Measurements from ENCODE around the gene UNC5C.
"Not testable (repeated sequence)": the region's sequence is repeated elsewhere in the genome, so short reads cannot be mapped to it uniquely, and the experiment has no call there.

The UNC5C gene

DNA sequence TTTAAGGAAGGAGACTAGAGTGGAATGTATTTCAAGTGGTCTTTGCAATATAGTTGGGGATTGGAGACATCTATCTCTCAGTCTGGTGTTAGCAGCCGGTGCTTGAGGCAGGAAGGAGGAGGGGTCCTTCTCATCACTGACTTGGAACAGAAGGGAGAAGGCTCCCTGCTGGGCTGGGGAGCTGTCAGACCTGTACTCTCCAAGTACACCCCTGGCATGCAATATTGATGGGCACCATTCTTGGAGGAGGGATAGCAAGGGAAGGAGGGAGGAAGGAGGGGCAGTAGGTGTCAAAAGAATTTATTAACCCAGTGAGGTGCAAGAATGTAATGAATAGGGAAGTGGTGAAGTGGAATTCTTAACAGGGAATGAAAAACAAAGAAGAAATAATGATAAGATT, 338.8 kb downstream of the UNC5C start:
- no peak for DNase-seq

DNA sequence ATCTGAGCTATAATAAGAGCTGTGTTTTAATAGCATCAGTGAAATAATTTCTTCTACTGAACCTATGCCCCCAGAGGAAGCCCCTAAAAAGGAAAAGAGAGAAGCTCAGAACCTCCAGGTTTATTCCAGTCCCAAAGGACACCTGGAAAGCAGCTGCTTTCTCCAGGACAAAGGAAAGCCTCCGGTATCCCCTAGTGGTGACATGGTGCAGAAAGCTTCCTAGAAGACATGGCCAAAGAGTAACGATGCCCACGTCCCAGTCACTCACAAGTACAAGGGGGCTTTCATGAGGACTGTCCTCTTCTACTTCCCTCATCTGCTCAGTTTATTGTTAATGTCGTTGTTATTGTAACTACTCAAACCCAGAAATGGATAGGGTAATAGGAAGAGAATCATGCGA, 343.9 kb downstream of the UNC5C start:
- DNase-seq = no peak

DNA sequence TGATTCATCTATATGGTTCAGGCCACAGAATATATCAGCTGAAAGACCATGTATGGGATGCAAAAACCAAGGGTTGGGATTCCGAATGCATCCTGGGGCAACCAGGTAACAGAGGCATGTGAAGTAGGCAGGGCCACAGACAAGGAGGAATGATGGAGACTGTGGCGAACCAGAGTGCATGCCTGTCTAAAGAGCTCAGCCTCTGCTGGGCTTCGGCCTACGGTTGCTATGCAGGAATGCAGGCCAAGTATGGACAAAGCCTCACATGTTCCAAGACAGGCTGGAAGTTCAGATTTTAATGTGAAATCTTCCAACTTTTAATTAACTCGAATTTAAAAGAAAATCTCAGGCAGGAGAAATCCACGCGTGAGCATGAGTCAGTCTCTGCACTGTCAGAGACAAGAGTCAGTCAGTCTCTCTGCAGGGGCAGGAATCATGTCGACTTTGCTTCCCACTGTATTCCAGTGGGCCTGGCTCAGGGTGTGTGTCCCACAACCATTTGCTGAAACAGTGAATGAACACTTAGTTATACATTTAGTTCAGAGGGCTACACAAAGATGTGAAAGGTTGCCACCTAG, 344.4 kb downstream of the UNC5C start:
- no peak for DNase-seq

DNA sequence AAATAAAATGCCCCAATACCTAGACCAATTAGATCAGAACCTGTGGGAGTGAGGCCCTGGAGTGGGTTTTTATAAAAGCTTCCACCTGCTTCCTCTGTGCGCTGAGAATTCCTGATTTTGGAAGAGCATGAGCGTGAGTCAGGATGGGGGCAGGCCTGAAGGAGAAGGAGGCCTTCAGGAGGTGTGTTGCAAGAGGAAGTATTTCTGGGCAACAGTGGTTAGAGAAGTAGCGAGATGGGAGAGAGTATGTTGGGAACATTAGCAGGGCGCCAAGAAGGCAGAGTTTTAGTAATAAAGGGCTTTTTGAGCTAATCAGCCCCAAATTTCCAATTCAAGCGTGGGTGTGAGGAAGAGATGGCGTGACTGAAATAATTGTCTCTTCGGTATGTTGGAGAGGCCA, 349.8 kb downstream of the UNC5C start:
- DNase-seq = no peak

DNA sequence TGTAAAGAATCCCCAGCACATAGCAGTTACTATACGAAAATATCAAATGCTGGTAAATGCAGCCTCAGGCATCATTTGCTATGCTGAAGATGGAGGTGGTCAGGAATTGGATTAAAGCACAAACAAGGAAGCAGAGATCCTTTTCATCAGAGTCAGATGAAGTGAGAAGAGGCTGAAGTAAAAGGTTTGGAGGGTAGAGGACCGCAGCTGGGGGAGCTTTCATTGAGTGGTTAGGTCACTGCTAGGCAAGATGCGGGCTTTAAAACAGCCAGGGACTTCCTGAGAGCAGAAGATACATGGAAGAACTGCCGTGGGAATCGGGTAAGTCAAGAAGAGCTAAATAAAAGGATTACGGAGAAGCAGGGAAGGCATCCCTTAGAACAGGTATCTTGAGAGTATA, 351.4 kb downstream of the UNC5C start:
- DNase-seq = no peak

DNA sequence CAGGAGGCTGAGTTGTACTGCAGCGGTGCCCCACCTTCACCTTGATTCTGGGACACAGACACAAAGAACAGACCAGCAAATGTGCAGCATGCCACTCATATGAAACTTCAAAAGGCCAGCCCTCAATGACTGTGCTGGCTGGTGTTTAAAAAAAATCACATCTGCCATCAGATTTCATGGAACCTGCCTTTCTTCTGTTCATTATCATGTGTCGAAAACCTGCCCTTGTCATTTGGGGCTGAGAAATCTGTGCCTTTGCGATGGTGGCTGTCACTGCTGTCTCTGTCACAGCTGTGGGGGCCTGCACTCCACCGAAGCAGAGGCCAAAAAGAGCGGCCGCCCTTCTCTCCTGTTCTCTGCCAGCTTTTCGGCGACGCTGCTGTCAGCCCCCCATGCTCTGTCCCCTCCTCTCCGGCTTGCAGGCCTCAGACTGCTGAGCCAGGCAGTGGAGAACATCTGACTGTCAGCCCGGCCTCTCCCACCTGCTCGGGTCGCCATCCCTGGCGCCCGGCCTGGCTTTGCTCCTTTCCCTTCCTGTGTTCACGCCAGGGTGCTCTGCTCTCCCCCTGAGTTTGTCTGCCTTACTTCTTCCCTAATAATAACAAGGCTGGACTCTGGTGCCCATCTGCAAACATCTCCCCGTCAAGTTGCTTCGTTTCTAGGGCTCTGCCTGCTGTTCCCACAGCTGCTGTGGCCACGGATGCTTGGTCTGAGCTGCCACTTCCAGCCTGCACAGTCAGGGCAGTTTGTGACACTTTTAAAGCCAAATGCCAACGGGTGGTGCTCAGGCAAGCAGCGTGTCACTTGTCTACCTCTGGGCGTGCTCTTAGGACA, 355.2 kb downstream of the UNC5C start:
- no peak for DNase-seq

DNA sequence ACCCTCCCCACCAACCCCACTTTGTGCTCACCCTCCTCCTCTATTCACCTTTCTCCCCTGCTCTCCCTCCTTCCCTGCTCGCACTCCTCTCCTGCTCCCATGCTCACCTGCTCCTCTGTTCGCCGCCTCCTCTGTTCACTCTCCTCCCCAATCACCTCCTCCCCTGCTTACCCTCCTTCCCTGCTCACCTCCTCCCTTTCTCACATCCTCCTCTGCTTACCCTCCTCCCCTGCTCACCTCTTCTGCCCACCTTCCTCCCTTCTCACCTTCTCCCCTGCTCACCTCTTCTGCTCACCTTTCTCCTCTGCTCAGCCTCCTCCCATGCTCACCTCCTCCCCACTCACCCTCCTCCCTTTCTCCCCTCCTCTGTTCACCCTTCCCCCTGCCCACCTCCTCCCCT, 357.2 kb downstream of the UNC5C start:
- no peak for DNase-seq

DNA sequence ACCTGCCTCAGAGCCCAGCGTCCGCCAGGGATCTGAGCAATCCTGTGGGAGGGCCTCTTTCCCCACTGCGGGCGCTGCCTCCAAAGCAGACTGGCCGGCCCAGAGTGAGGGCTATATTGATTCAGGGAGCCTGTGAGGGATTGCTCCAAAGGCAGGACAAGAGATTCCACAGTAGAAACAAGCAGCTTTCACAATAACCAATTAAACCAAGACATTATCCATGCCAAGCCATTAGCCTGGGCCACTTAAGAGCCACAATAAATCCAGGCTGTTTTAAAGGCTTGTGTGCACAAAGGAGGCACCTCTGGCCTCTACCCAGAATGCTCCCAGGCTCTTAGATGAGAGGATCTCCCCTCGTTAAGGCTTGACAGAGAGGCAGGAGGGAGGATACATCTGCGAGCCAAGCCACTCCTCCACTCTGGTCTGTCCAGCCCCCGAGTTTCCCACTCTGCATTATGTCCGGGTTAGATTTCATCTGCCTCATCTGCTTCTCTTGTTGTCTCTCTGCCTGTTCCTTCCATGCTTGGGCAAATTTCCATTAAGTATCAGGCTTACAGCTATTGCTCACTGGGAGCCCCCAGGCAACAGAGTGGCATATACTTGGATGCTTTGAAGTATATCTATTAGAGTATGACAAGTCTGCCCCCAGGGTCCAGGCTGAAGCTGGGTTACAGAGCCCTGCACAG, 357.9 kb downstream of the UNC5C start:
- no peak for DNase-seq

DNA sequence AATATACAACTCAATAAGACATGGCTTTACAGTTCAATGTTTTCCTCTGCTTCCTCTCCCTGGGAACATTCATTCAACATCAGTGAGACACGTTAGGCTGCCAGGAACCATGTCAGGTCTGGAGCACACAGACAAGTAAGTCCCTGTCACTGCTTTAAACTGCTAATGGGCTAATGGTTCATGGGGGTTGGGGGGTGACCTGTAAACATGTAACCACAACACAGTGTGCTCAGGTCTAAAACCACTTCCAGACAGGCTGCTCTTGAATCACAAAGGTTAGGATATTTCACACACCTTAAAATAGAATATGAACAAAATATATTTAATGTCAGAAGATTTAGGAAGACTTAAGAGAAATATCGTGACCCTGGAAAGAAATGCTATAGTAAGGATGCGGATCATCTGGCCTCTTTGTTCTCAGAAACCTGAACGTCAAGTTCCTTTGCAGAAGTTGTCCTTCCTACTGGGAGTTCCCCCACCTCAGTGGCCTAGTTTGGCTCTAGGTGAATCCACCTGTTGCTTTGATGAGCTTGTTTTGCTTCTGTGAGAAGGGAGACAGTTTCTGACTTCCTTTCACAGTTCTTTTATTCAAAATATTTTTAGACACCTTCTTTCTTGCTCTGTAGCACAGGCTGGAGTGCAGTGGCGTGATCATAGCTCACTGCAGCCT, 359.9 kb downstream of the UNC5C start:
- no peak for DNase-seq

DNA sequence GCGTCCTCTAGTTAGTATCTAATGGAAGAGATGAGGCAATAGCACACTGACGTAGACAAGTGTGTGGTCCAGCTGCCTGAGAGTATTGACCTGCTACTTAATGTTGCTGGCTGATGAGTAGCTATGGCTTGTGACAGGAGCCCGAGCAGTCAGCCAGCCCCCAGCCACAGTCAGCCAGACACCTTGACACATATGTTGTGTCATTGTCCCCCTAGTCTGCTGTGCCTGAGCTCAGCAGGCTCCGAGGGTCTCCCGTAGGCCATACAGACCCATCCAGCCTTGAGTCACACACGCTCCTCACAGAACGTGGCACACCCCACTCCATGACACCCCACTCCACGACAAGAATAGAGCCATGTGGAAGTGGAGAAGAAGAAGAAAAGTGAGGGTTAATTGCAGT, 362.1 kb downstream of the UNC5C start:
- no peak for DNase-seq

DNA sequence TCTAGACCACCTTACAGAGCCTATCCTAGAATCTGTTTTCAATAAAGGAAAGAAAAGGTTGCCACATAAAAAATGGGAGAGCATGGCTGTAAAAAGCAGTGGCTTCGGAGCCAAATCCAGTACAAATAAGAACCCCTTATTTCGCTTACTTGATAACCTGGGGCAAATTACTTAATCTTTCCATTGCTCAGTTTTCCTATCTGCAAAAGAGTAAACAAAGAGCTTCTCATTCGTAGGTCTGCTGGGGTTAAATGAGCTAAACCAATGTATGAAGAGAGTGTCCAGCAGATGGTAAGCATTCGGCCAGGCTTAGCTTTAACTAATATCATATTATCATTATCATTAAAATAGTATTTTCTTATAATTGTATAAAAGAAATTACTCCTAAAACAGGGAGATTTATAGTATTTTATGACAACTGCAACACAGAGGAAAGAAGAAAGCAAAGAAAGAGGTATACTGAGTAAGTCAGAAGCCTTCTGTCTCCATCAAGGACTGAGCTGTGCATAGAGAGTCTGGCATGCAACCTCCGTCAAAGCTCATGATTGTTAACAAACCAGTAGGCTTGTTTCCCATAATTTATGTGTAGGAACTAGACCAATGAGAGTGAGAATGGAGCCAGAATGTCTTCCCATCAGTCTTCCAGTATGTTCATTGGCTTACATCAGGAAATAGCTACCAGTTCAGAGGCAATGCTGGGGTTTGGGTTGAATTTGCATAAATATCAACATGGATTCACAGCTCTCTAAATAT, 364.9 kb downstream of the UNC5C start:
- DNase-seq = no peak

DNA sequence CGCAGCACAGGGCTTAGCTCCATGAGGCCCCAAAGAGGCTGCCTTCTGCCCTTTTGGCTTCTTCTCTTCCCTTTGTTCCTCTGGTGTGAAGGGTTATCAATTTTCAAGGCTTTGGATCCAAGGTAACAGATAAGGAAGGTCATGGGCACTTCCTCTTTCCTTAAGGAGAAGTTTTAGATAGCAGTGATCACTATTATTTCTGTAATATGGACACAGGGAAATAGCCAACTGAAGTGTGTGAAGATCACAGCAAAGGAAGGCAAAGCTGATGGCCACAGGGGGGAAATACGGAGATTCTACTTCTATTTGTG, 366.8 kb downstream of the UNC5C start:
- no peak for DNase-seq

DNA sequence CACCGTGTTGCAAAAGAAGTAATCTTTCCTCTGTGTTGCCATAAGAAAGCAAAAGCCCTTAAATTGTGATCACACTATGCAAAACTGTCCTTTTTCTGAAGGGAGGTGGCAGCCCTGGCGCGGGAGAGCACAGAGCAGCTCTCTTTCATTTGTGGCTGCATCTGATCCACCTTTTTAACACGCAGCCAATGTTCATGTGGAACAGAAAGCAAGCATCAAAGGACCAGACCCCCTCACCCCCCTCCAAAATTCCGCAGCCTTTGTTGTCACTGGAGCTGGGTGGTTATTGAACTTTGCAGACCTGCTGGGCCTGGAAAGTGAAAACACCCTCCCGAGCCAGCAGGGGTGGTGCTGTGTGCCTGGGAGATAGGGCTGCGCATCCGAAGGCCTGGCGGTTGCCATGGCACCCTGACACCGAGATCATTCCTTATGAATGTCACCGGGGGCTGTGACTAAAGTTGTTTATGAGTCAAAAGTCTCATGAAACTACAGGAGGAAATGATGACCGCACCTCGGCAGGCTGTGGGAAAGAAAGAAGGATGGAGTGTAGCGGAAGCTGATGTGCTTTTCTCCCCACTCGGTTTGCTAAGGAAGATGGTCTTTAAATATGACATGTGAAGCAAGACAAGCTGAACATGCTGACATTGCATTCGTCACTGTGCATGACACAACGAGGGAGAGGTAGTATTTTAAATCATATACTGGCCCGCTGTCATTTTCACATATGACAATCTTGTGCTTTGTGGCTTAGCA, 367.4 kb downstream of the UNC5C start:
- no peak for DNase-seq

DNA sequence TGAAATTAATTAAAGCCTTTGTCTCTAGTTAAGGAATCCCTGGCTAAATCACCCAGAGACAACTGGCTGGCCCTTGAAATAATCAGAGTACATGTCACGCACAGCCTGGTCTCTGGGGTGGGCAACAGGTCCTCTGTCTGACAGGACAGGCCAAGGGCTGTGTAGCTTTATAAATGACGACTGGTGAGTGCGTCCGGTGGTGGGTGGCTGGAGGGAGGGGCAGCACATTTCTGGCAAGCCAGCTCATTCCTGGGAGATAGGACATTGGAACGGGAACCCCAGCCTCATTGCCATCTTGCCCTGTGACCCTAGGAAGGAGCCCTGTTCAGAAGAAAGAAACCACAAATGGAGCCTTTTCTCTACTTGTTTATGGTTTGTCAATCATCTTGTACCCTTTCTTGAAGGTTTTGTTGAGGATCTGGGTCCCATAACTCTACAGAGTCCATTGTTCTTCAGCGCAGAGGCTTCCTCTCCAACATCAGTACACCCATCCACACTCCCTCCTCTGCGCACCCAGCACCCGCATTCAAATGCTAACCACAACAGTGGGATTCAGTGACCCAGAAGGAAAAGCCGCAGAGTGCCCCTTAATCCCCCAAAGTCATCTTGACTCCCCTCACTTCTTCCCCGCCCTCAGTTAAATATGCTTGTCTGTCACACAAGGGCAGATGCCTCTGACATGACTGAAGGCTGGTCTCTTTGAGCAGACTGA, 368.1 kb downstream of the UNC5C start:
- DNase-seq = no peak

DNA sequence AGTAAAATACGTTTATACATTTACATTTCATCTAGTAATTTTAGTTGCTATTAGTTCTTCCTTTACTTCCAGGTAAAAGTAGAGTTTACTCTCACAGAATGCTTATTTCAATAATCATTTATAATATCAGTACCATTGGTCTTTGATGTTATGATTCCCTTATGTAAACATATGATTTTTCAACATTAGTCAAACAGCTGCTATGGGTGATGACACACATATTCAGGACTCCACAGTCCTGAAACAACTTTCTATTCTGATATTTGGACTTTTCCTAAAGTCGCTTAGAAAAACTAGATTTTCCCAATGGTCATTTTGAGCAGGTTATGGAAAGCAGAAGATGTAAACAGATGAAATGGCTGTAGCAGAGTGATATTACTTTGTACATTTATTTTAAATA, 369.8 kb downstream of the UNC5C start:
- DNase-seq = no peak

DNA sequence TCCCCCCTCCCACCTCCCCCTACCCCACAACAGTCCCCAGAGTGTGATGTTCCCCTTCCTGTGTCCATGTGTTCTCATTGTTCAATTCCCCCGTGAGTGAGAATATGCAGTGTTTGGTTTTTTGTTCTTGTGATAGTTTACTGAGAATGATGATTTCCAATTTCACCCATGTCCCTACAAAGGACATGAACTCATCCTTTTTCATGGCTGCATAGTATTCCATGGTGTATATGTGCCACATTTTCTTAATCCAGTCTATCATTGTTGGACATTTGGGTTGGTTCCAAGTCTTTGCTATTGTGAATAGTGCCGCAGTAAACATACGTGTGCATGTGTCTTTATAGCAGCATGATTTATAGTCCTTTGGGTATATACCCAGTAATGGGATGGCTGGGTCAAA, 377.4 kb downstream of the UNC5C start:
- DNase-seq = not testable (repeated sequence)

DNA sequence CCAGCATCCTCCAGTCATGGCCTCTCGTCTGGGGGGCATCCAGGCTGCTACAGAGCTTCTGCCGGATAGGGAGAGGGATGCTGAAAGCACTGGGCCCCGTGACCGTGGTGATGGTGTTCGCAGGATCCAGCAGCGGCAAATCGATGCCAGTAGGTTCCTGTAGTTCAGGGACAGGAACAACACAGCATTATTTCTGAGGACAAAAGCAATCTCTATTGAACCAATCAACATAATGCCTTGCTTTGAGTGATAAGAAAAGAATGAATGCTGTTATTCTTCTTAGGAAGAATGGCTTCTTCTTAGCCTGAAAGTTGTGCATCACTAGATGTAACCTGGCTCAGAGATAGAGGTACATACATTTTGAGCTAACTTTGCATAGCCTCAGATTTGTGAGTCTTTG, 378.6 kb downstream of the UNC5C start:
- DNase-seq = no peak

DNA sequence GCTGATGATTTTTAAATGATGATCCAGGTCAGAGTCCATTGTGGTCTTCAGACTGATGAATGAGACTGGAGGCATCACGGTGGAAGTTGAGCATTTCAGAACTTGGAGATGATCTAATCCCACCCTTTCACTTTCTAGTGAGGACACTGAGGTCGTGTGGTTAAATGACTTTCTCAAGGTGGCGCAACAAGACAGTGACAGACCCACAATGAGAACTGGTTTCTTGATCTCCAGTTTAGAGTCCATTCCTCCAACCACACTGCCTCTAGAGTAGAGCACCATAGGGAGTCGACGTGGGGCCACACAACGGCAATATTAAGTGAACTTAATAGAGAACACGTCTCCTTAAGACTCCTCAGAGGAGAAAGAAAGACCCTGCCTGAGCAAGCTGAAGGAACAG, 381.0 kb downstream of the UNC5C start:
- no peak for DNase-seq

DNA sequence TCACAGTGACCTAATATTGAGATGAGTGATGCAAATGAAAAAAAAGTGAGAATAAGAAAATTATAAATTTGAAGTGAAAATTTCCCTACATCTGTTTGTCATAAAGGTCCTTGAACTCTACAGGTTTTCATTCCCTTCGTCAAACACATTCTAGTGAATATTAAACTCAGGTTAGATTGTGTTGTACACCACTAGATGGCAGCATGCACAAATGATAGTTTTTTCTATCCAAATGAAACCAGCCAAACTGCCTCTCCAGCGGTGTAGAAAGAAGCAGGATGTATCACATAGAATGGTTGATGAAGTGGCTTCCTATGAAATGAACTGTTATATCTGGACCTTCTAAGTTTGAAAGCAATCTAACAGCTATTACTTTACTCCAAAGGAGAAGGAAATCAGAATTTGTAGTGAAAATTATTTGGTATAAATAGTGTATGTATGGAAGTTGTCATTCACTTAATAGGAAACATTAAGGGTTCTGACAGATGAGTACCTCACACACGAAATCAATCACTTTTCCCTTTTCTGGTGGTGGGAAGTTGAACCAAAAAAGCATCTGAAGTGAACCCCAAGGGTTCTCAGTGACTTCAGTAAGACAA, 382.7 kb downstream of the UNC5C start:
- DNase-seq = peak; percentile 7

DNA sequence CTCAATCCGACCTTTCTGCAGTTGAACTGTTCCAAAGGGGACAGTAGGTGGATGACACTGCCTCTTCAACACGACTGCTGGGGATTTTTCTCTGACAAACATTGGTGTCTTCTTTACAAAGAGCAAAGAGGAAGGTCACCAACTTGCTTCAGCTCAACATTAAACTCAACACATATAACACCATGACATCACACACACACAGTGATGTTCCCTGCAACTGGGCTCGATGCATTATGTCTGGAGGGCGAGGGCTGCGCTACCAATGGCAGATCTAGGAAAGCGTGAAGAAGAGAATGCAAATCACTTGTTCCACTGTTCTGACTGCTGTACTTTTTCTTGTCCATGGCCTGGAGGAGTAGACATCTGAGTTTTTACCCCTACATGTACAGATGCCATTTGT, 385.9 kb downstream of the UNC5C start:
- DNase-seq = no peak

DNA sequence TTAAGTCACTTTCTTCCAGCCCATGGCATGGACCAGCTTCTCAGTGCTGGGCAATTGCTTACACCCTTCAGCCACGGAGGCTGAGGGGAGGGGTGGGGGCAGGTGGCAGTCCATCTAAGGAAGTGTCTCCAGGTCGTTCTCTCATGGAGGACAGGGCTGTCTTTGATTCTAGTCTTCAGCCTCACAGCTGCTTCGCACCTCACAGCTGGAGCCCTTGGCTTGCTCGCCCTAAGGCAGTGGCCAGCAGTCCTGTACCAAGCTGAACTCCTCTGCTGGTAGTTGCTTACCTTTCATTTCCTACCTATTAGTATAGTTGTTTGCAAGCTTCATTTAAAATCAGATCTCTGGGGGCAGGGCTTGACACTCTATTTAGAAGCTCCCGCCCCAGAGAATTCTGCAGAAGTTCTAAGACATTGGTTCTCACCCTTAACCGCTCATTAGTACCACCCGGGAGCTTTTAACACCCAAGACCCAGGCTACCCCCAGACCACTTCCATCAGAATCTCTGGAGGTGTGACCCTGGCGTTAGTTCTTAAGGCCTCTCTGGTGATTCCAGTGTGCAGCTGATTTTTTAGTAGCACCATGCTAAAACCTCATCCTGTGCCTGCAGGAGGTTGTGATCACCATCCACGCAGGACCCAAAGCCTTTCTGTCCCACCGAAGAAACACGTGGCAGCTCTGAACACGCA, 386.8 kb downstream of the UNC5C start:
- no peak for DNase-seq

Data from DMS79 treated with DMSO at 0.1 percent for 48 hours (cell line).